Astrocyte (in vitro differentiated cells and primary cell): ENCODE data around the gene METTL8. TPM values are rescaled to one million over a fixed set of nuclear protein-coding genes. Genes with fewer than 3 reads are reported as not detected.

ENCODE experiments used
- DNase-seq: peaks from one replicate; pipeline ENCODE4 v3.0.0-alpha.2; 2010; ENCODE audit warnings: low read depth
- FAIRE-seq: peaks from 2 replicates; lab custom pipeline; 2011; peaks lifted over from hg19 to GRCh38; lab: Jason Lieb, UNC
- H2AFZ ChIP-seq: 2 replicates; pipeline ENCODE4 v1.6.0; 2012; ENCODE audit warnings: low read depth, low read length, inconsistent platforms
- H3K27ac ChIP-seq: 2 replicates; pipeline ENCODE4 v1.5.1; 2011; ENCODE audit warnings: low read depth, low read length, inconsistent platforms
- H3K27me3 ChIP-seq: 2 replicates; pipeline ENCODE4 v1.6.0; 2011; ENCODE audit warnings: low read length, inconsistent platforms; ENCODE audit not compliant: insufficient read depth
- H3K36me3 ChIP-seq: 2 replicates; pipeline ENCODE4 v1.5.1; 2011; ENCODE audit warnings: low read length, inconsistent platforms; ENCODE audit not compliant: insufficient read depth
- H3K4me1 ChIP-seq: 2 replicates; pipeline ENCODE4 v1.5.1; 2011; ENCODE audit warnings: low read length, inconsistent platforms; ENCODE audit not compliant: insufficient read depth
- H3K4me2 ChIP-seq: 2 replicates; pipeline ENCODE4 v1.6.0; 2012; ENCODE audit warnings: low read length, inconsistent platforms
- H3K4me3 ChIP-seq: 2 replicates; pipeline ENCODE4 v1.5.1; 2011; ENCODE audit warnings: low read depth, mild to moderate bottlenecking, low read length, inconsistent platforms; ENCODE audit not compliant: insufficient read depth
- H3K79me2 ChIP-seq: 2 replicates; pipeline ENCODE4 v1.6.0; 2012; ENCODE audit warnings: mild to moderate bottlenecking, low read length, inconsistent platforms; ENCODE audit not compliant: insufficient read depth
- H3K9ac ChIP-seq: 2 replicates; pipeline ENCODE4 v1.6.0; 2012; ENCODE audit warnings: mild to moderate bottlenecking, low read length, inconsistent platforms
- H3K9me3 ChIP-seq: 2 replicates; pipeline ENCODE4 v1.5.1; 2012; ENCODE audit warnings: low read depth, mild to moderate bottlenecking, low read length, inconsistent platforms; ENCODE audit not compliant: insufficient read depth
- H4K20me1 ChIP-seq: 2 replicates; pipeline ENCODE4 v1.6.0; 2012; ENCODE audit warnings: low read length, inconsistent platforms; ENCODE audit not compliant: insufficient read depth
- H3K27ac Mint-ChIP-seq: one replicate; pipeline ENCODE4 v1.8.0; 2021; ENCODE audit warnings: mild to moderate bottlenecking, mixed read lengths; ENCODE audit not compliant: unreplicated experiment
- H3K27me3 Mint-ChIP-seq: one replicate; pipeline ENCODE4 v1.8.0; 2021; ENCODE audit warnings: low read depth, mixed read lengths; ENCODE audit not compliant: unreplicated experiment
- H3K36me3 Mint-ChIP-seq: one replicate; pipeline ENCODE4 v1.8.0; 2021; ENCODE audit warnings: low read depth, mixed read lengths; ENCODE audit not compliant: unreplicated experiment
- H3K4me1 Mint-ChIP-seq: one replicate; pipeline ENCODE4 v1.8.0; 2021; ENCODE audit warnings: low read depth, mixed read lengths; ENCODE audit not compliant: unreplicated experiment
- H3K4me3 Mint-ChIP-seq: one replicate; pipeline ENCODE4 v1.8.0; 2021; ENCODE audit warnings: mild to moderate bottlenecking, moderate library complexity, mixed read lengths; ENCODE audit not compliant: unreplicated experiment
- H3K9me3 Mint-ChIP-seq: one replicate; pipeline ENCODE4 v1.8.0; 2021; ENCODE audit warnings: mild to moderate bottlenecking, mixed read lengths; ENCODE audit not compliant: unreplicated experiment
- CTCF ChIP-seq: IDR thresholded peaks from 2 replicates; pipeline ENCODE4 v1.5.1; 2011; ENCODE audit warnings: low read depth, mild to moderate bottlenecking, inconsistent platforms, low read length, moderate library complexity; ENCODE audit not compliant: insufficient read depth
- EZH2 ChIP-seq: IDR thresholded peaks from 2 replicates; pipeline ENCODE4 v1.6.1; 2012; ENCODE audit warnings: mild to moderate bottlenecking, low read length, inconsistent platforms; ENCODE audit not compliant: insufficient read depth
- total RNA-seq: library from RNA; stranded (reverse); gene quantifications from 2 replicates; pipeline ENCODE4 v1.2.1, GENCODE V29; 2021

The METTL8 gene
- total RNA-seq, 1 donor from 2014 or later = 40.4 TPM

- DNase-seq = no peak
- H3K27me3 Mint-ChIP-seq = no peaks in the 10 kb centered on the region
- peaks cover 4% of the 10 kb centered on the region for H3K36me3 Mint-ChIP-seq
- Histone ChIP-seq H3K4me2 (no peak overlapping the region), H3K36me3 (no peaks in the 10 kb centered on the region), H3K79me2 (no peaks in the 10 kb centered on the region), H3K4me1 (peaks cover 17% of the 10 kb centered on the region), H4K20me1 (no peaks in the 10 kb centered on the region), H3K27ac (no peak overlapping the region), H2AFZ (no peak overlapping the region), H3K9me3 (peaks cover 6% of the 10 kb centered on the region), H3K27me3 (no peaks in the 10 kb centered on the region), H3K9ac (no peak overlapping the region), H3K4me3 (no peak overlapping the region)
- H3K4me3 Mint-ChIP-seq = no peak overlapping the region
- peaks cover 2% of the 10 kb centered on the region for H3K9me3 Mint-ChIP-seq
- no peak for TF ChIP-seq EZH2
- TF ChIP-seq CTCF = no peak
- FAIRE-seq = peak; percentile 9
- H3K4me1 Mint-ChIP-seq = peaks cover 13% of the 10 kb centered on the region
- no peak overlapping the region for H3K27ac Mint-ChIP-seq
Observed at GRCh38 chr2:171399292-171399691, 34.5 kb downstream of the METTL8 start.

- TF ChIP-seq EZH2 (no peak), CTCF (no peak)
- no peaks in the 10 kb centered on the region for H3K27me3 ChIP-seq
- H3K4me1 Mint-ChIP-seq = peaks cover 14% of the 10 kb centered on the region
- H3K4me3 ChIP-seq = no peak overlapping the region
- H3K27ac ChIP-seq = no peak overlapping the region
- no peaks in the 10 kb centered on the region for H4K20me1 ChIP-seq
- H3K9me3 Mint-ChIP-seq = no peaks in the 10 kb centered on the region
- no peaks in the 10 kb centered on the region for H3K27me3 Mint-ChIP-seq
- H3K27ac Mint-ChIP-seq = no peak overlapping the region
- H3K79me2 ChIP-seq = no peaks in the 10 kb centered on the region
- no peak overlapping the region for H3K9ac ChIP-seq
- FAIRE-seq (no peak), DNase-seq (no peak)
- H2AFZ ChIP-seq = no peak overlapping the region
- H3K4me3 Mint-ChIP-seq = no peak overlapping the region
- H3K9me3 ChIP-seq = no peaks in the 10 kb centered on the region
- no peak overlapping the region for H3K4me2 ChIP-seq
- H3K36me3 ChIP-seq = no peaks in the 10 kb centered on the region
- peaks cover 1% of the 10 kb centered on the region for H3K36me3 Mint-ChIP-seq
- peaks cover 7% of the 10 kb centered on the region for H3K4me1 ChIP-seq
Observed at GRCh38 chr2:171394164-171394740, 39.5 kb downstream of the METTL8 start.

GRCh38 chr2:171393487-171393886 is 40.3 kb downstream of the METTL8 start:
- no peak for FAIRE-seq
- no peak overlapping the region for H3K4me3 ChIP-seq

More at GRCh38 chr2:171393487-171393886, 40.3 kb downstream of the METTL8 start:
- peaks cover 1% of the 10 kb centered on the region for H3K36me3 Mint-ChIP-seq
- Histone ChIP-seq H3K9ac (no peak overlapping the region), H4K20me1 (no peaks in the 10 kb centered on the region), H3K9me3 (no peaks in the 10 kb centered on the region), H3K27me3 (no peaks in the 10 kb centered on the region), H3K4me1 (peaks cover 7% of the 10 kb centered on the region), H2AFZ (no peak overlapping the region), H3K36me3 (no peaks in the 10 kb centered on the region), H3K4me2 (no peak overlapping the region), H3K79me2 (no peaks in the 10 kb centered on the region), H3K27ac (no peak overlapping the region)
- H3K27me3 Mint-ChIP-seq = no peaks in the 10 kb centered on the region
- TF ChIP-seq EZH2 = no peak
- TF ChIP-seq CTCF = no peak
- H3K9me3 Mint-ChIP-seq = no peaks in the 10 kb centered on the region
- peaks cover 14% of the 10 kb centered on the region for H3K4me1 Mint-ChIP-seq
- H3K4me3 Mint-ChIP-seq = no peak overlapping the region
- H3K27ac Mint-ChIP-seq = no peak overlapping the region
- DNase-seq = no peak
